ENCODE measurements around the gene TCTN1.

DNA sequence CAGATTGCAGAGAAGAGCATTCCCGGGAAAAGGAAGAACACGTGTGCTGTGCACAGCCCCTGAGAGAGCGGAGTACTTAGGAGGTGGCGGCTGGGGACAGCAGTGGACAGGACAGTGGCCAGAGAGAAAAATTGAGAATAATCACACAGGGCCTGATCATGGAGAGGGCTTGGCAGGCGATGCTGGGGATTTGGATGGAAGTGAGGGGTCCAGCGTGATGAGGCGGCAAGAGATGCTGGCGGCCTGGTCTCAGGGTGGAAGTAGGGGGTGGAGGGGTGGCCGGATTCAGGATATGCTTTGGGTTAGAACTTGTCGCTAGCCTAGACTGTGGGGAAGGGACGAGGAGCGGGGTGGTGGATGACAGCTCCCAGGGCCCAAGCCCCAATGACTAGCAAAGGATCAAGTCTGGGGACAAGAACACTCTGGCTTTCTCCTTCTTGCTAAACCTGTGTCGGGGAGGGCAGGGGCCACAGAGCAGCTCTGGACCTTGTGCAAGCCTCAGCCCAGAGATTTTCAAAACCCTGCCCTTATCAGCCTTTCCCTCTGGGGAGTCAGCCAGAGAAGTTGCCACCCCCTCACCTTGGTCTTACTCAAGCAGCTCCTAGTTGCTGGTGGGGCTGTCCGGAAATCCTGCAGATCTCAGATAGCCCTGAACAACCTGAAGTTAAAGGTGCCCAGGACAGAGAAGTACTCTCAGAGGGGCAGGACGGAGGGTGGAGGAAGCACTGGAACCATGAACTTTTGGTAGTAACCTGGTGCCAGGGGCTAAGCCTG lies 73.7 kb downstream of the TCTN1 start:
- TF ChIP-seq, protein P1, sequence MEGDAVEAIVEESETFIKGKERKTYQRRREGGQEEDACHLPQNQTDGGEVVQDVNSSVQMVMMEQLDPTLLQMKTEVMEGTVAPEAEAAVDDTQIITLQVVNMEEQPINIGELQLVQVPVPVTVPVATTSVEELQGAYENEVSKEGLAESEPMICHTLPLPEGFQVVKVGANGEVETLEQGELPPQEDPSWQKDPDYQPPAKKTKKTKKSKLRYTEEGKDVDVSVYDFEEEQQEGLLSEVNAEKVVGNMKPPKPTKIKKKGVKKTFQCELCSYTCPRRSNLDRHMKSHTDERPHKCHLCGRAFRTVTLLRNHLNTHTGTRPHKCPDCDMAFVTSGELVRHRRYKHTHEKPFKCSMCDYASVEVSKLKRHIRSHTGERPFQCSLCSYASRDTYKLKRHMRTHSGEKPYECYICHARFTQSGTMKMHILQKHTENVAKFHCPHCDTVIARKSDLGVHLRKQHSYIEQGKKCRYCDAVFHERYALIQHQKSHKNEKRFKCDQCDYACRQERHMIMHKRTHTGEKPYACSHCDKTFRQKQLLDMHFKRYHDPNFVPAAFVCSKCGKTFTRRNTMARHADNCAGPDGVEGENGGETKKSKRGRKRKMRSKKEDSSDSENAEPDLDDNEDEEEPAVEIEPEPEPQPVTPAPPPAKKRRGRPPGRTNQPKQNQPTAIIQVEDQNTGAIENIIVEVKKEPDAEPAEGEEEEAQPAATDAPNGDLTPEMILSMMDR (IDR thresholded peaks at IDR 0.05; ENCODE audit: low read length) = no peak
- TF ChIP-seq EZH2 (IDR thresholded peaks at IDR 0.05; ENCODE audit: borderline replicate concordance, low read length) = no peak
